Measurements from ENCODE around the gene APAF1. TPM values are rescaled to one million over a fixed set of nuclear protein-coding genes. Genes with fewer than 3 reads are reported as not detected.

APAF1 gene, protein sequence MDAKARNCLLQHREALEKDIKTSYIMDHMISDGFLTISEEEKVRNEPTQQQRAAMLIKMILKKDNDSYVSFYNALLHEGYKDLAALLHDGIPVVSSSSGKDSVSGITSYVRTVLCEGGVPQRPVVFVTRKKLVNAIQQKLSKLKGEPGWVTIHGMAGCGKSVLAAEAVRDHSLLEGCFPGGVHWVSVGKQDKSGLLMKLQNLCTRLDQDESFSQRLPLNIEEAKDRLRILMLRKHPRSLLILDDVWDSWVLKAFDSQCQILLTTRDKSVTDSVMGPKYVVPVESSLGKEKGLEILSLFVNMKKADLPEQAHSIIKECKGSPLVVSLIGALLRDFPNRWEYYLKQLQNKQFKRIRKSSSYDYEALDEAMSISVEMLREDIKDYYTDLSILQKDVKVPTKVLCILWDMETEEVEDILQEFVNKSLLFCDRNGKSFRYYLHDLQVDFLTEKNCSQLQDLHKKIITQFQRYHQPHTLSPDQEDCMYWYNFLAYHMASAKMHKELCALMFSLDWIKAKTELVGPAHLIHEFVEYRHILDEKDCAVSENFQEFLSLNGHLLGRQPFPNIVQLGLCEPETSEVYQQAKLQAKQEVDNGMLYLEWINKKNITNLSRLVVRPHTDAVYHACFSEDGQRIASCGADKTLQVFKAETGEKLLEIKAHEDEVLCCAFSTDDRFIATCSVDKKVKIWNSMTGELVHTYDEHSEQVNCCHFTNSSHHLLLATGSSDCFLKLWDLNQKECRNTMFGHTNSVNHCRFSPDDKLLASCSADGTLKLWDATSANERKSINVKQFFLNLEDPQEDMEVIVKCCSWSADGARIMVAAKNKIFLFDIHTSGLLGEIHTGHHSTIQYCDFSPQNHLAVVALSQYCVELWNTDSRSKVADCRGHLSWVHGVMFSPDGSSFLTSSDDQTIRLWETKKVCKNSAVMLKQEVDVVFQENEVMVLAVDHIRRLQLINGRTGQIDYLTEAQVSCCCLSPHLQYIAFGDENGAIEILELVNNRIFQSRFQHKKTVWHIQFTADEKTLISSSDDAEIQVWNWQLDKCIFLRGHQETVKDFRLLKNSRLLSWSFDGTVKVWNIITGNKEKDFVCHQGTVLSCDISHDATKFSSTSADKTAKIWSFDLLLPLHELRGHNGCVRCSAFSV (N-terminal part only)
- total RNA-seq = 12.1 and 19.8 TPM in 2 replicates

GRCh38 chr12:98644712-98645571 is at the start of gene APAF1, which contains the start of gene IKBIP:
Gene APAF1, plus strand, starts transcription at chr12:98645290. Its CDS starts 3,070 bp downstream, at chr12:98648360.
Gene IKBIP, minus strand, starts transcription at chr12:98644788. Its CDS starts 87 bp downstream, at chr12:98644701.

Other genes with a start within 250 kb of the APAF1 start
- gene TMPO, start 129.7 kb upstream of the APAF1 start, total RNA-seq = 26.5 and 35.5 TPM in 2 replicates
- 741 and 800 TPM in 2 replicates for gene SLC25A3, start 51.6 kb upstream of the APAF1 start, total RNA-seq
- 101 and 118 TPM in 2 replicates for gene IKBIP, start 502 bp upstream of the APAF1 start, total RNA-seq